ENCODE data around the gene DGLUCY. TPM values are rescaled to one million over a fixed set of nuclear protein-coding genes. Genes with fewer than 3 reads are reported as not detected.
"Not testable (repeated sequence)": the region's sequence is repeated elsewhere in the genome, so short reads cannot be mapped to it uniquely, and the experiment has no call there.

Gene DGLUCY
- total and polyA plus RNA-seq, 4 donors: 17.9 to 58.1 (median 24.9) TPM

DNA sequence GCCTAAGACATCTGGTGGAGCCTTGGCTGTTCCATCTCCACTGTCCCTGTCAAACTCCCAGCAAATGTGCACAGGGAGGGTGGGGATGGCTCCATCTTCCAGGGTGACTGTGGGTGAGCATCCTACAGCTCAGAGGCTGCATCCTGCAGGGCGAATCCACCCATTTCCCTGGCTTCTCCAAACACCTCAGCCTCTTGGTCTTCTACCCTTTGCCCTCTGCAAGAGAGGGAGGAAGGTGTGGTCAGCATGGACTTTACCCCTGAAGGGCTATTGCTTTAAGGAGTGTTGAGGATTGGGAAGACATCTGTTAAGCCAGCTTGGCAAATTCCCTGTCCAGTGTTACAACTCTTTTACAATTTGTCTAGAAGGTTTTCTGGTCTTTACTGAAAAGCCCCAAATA, 23.1 kb upstream of the DGLUCY start:
- DNase-seq (ENCODE audit: low spot score): no peak
- no peak for TF ChIP-seq EGR1 (IDR thresholded peaks at IDR 0.05; ENCODE audit: low read depth in 2 of 2)
- TF ChIP-seq, protein P1, sequence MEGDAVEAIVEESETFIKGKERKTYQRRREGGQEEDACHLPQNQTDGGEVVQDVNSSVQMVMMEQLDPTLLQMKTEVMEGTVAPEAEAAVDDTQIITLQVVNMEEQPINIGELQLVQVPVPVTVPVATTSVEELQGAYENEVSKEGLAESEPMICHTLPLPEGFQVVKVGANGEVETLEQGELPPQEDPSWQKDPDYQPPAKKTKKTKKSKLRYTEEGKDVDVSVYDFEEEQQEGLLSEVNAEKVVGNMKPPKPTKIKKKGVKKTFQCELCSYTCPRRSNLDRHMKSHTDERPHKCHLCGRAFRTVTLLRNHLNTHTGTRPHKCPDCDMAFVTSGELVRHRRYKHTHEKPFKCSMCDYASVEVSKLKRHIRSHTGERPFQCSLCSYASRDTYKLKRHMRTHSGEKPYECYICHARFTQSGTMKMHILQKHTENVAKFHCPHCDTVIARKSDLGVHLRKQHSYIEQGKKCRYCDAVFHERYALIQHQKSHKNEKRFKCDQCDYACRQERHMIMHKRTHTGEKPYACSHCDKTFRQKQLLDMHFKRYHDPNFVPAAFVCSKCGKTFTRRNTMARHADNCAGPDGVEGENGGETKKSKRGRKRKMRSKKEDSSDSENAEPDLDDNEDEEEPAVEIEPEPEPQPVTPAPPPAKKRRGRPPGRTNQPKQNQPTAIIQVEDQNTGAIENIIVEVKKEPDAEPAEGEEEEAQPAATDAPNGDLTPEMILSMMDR (IDR thresholded peaks at IDR 0.05; ENCODE audit: low read depth, low read length, missing input control): no peak
- no peak for TF ChIP-seq NR2F2 (IDR thresholded peaks at IDR 0.05)
- TF ChIP-seq FOXA2 (IDR thresholded peaks at IDR 0.05): no peak
- no peak for TF ChIP-seq YY1 (IDR thresholded peaks at IDR 0.05)
- no peak for TF ChIP-seq RAD21 (IDR thresholded peaks at IDR 0.05)
- TF ChIP-seq JUND (IDR thresholded peaks at IDR 0.05): no peak
- TF ChIP-seq TAF1 (conservative IDR thresholded peaks at IDR 0.05): no peak
- TF ChIP-seq, protein P2, sequence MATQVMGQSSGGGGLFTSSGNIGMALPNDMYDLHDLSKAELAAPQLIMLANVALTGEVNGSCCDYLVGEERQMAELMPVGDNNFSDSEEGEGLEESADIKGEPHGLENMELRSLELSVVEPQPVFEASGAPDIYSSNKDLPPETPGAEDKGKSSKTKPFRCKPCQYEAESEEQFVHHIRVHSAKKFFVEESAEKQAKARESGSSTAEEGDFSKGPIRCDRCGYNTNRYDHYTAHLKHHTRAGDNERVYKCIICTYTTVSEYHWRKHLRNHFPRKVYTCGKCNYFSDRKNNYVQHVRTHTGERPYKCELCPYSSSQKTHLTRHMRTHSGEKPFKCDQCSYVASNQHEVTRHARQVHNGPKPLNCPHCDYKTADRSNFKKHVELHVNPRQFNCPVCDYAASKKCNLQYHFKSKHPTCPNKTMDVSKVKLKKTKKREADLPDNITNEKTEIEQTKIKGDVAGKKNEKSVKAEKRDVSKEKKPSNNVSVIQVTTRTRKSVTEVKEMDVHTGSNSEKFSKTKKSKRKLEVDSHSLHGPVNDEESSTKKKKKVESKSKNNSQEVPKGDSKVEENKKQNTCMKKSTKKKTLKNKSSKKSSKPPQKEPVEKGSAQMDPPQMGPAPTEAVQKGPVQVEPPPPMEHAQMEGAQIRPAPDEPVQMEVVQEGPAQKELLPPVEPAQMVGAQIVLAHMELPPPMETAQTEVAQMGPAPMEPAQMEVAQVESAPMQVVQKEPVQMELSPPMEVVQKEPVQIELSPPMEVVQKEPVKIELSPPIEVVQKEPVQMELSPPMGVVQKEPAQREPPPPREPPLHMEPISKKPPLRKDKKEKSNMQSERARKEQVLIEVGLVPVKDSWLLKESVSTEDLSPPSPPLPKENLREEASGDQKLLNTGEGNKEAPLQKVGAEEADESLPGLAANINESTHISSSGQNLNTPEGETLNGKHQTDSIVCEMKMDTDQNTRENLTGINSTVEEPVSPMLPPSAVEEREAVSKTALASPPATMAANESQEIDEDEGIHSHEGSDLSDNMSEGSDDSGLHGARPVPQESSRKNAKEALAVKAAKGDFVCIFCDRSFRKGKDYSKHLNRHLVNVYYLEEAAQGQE (IDR thresholded peaks at IDR 0.05): no peak
- Histone ChIP-seq H3K4me1 (ENCODE audit: control insufficient read depth in 4 of 4, insufficient read depth in 4 of 4, low read length in 3 of 4) (no peaks in the 10 kb centered on the region), H3K27ac (ENCODE audit: low read depth in 1 of 2, low read length in 2 of 2) (no peak overlapping the region), H3K36me3 (ENCODE audit: control insufficient read depth in 4 of 4, insufficient read depth in 3 of 4, low read depth in 1 of 4, low read length in 3 of 4) (no peaks in the 10 kb centered on the region), H3K4me3 (ENCODE audit: low read depth in 1 of 3, low read length in 3 of 3) (no peak overlapping the region), H3K9ac (ENCODE audit: low read depth in 1 of 2, low read length in 2 of 2) (no peak overlapping the region), H3K27me3 (ENCODE audit: control insufficient read depth in 4 of 4, insufficient read depth in 4 of 4, low read length in 3 of 4) (no peaks in the 10 kb centered on the region), H3K9me3 (ENCODE audit: control insufficient read depth in 4 of 4, low read length in 3 of 4) (no peaks in the 10 kb centered on the region)
- 75% methylated on average over 1 of the region's 1 CpG for WGBS

DNA sequence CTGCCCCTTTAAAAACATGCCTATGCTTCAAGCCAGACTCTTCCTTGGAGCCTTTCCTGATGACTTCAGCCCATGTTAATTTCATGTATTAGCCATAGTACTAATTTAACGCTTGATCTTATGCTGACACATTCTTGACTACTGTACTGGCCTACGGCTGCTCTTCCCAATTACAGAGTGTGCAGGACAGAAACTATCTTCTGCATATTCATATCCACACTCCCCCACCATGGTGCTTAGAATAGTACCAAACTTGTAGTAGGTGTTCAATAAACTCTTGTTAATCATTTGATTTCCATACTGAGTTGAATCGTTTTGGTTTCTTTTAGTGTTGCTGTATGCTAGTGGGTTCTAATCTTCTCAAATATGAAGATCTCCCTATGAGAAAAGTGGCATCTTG, 21.8 kb upstream of the DGLUCY start:
- DNase-seq (ENCODE audit: low spot score): no peak
- Histone ChIP-seq H3K9me3 (ENCODE audit: control insufficient read depth in 4 of 4, low read length in 3 of 4) (no peaks in the 10 kb centered on the region), H3K9ac (ENCODE audit: low read depth in 1 of 2, low read length in 2 of 2) (no peak overlapping the region), H3K27me3 (ENCODE audit: control insufficient read depth in 4 of 4, insufficient read depth in 4 of 4, low read length in 3 of 4) (no peaks in the 10 kb centered on the region), H3K4me3 (ENCODE audit: low read depth in 1 of 3, low read length in 3 of 3) (no peak overlapping the region), H3K27ac (ENCODE audit: low read depth in 1 of 2, low read length in 2 of 2) (no peak overlapping the region), H3K4me1 (ENCODE audit: control insufficient read depth in 4 of 4, insufficient read depth in 4 of 4, low read length in 3 of 4) (no peaks in the 10 kb centered on the region), H3K36me3 (ENCODE audit: control insufficient read depth in 4 of 4, insufficient read depth in 3 of 4, low read depth in 1 of 4, low read length in 3 of 4) (no peaks in the 10 kb centered on the region)
- TF ChIP-seq, protein P1 (IDR thresholded peaks at IDR 0.05; ENCODE audit: low read depth, low read length, missing input control): no peak
- TF ChIP-seq GABPA (IDR thresholded peaks at IDR 0.05 in 1 of 2, conservative IDR thresholded peaks at IDR 0.05 in 1 of 2) (no peak), EGR1 (IDR thresholded peaks at IDR 0.05; ENCODE audit: low read depth in 2 of 2) (no peak)
- TF ChIP-seq, protein P3, sequence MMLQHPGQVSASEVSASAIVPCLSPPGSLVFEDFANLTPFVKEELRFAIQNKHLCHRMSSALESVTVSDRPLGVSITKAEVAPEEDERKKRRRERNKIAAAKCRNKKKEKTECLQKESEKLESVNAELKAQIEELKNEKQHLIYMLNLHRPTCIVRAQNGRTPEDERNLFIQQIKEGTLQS (IDR thresholded peaks at IDR 0.05): no peak
- 92% methylated on average over 3 of the region's 3 CpGs for WGBS

DNA sequence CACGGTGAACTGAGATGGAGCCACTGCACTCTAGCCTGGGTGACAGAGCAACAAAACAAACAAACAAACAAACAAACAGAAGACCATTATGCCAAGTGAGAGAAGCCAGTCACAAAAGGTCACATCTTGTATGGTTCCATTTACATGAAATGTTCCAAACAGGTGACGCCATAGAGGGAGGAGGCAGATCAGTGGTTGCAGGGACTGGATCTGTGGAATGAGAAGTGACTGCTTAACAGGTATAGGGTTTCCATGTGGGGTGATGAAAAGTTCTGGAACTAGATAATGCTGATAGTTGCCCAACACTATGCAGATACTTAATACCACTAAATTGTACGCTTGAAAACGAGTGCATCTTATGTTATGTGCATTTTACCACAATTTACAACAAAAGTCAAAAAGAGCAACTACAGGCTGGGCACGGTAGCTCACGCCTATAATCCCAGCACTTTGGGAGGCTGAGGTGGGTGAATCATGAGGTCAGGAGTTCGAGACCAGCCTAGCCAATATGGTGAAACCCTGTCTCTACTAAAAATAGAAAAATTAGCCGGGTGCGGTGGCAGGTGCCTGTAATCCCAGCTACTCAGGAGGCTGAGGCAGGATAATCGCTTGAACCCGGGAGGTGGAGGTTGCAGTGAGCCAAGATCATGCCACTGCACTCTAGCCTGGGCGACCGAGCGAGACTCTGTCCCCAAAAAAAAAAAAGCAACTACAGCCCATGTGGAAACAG, 20.0 kb upstream of the DGLUCY start:
- 96% methylated on average over 14 of the region's 14 CpGs for WGBS
- not testable (repeated sequence) for H3K27ac ChIP-seq (ENCODE audit: low read depth in 1 of 2, low read length in 2 of 2); H3K4me1 ChIP-seq (ENCODE audit: control insufficient read depth in 4 of 4, insufficient read depth in 4 of 4, low read length in 3 of 4); DNase-seq (ENCODE audit: low spot score); H3K4me3 ChIP-seq (ENCODE audit: low read depth in 1 of 3, low read length in 3 of 3); H3K27me3 ChIP-seq (ENCODE audit: control insufficient read depth in 4 of 4, insufficient read depth in 4 of 4, low read length in 3 of 4); H3K9me3 ChIP-seq (ENCODE audit: control insufficient read depth in 4 of 4, low read length in 3 of 4); H3K36me3 ChIP-seq (ENCODE audit: control insufficient read depth in 4 of 4, insufficient read depth in 3 of 4, low read depth in 1 of 4, low read length in 3 of 4); H3K9ac ChIP-seq (ENCODE audit: low read depth in 1 of 2, low read length in 2 of 2)

All from liver (tissue), 9 donors.